Mammary epithelial cell (primary cell): ENCODE measurements around the gene VAPA.

Experiments used
- EZH2 ChIP-seq: IDR thresholded peaks from 2 replicates; pipeline ENCODE4 v1.6.1; 2012; ENCODE audit warnings: low read length, inconsistent platforms, borderline replicate concordance
- TF ChIP-seq, protein P1 (sequence below), 2 donors: IDR thresholded peaks in 1 of 2; conservative IDR thresholded peaks in 1 of 2; 2 replicates each; pipeline ENCODE4 v1.5.1; 2011 to 2012; ENCODE audit warnings: inconsistent platforms in 2 of 2, low read length in 2 of 2, mild to moderate bottlenecking in 2 of 2, control low read depth in 1 of 2, low read depth in 1 of 2; ENCODE audit not compliant: insufficient read depth in 1 of 2; ENCODE audit errors: extremely low read depth in 1 of 2

GRCh38 chr18:9931678-9932077 lies 17.9 kb downstream of the VAPA start:
- no peak for TF ChIP-seq EZH2
- TF ChIP-seq, protein P1, sequence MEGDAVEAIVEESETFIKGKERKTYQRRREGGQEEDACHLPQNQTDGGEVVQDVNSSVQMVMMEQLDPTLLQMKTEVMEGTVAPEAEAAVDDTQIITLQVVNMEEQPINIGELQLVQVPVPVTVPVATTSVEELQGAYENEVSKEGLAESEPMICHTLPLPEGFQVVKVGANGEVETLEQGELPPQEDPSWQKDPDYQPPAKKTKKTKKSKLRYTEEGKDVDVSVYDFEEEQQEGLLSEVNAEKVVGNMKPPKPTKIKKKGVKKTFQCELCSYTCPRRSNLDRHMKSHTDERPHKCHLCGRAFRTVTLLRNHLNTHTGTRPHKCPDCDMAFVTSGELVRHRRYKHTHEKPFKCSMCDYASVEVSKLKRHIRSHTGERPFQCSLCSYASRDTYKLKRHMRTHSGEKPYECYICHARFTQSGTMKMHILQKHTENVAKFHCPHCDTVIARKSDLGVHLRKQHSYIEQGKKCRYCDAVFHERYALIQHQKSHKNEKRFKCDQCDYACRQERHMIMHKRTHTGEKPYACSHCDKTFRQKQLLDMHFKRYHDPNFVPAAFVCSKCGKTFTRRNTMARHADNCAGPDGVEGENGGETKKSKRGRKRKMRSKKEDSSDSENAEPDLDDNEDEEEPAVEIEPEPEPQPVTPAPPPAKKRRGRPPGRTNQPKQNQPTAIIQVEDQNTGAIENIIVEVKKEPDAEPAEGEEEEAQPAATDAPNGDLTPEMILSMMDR (conservative IDR thresholded peaks at IDR 0.05 in 1 of 2, IDR thresholded peaks at IDR 0.05 in 1 of 2; ENCODE audit: extremely low read depth in 1 of 2, insufficient read depth in 1 of 2, low read depth in 1 of 2, low read length in 2 of 2), result no peak
